ENCODE measurements around the gene IL4R.

- TF ChIP-seq RAD21 (conservative IDR thresholded peaks at IDR 0.05), result no peak
- no peak for TF ChIP-seq CTCF (IDR thresholded peaks at IDR 0.05; ENCODE audit: poor library complexity, severe bottlenecking)
- no peak for TF ChIP-seq EP300 (conservative IDR thresholded peaks at IDR 0.05; ENCODE audit: poor library complexity, severe bottlenecking)
- TF ChIP-seq TAF1 (IDR thresholded peaks at IDR 0.05; ENCODE audit: low read depth), result no peak
- TF ChIP-seq POLR2AphosphoS5 (IDR thresholded peaks at IDR 0.05), result no peak
- TF ChIP-seq EZH2 (IDR thresholded peaks at IDR 0.05; ENCODE audit: borderline replicate concordance, insufficient read depth, low read length, poor library complexity, severe bottlenecking), result no peak
- TF ChIP-seq REST (IDR thresholded peaks at IDR 0.05; ENCODE audit: borderline replicate concordance), result no peak
- no peak for TF ChIP-seq SMC3 (conservative IDR thresholded peaks at IDR 0.05; ENCODE audit: poor library complexity)
Measured at GRCh38 chr16:27286451-27286850, 27.3 kb upstream of the IL4R start.
